Heart left ventricle (tissue), 16 donors: ENCODE measurements around the gene ITGA6. TPM values are rescaled to one million over a fixed set of nuclear protein-coding genes. Genes with fewer than 3 reads are reported as not detected.
A peak's percentile ranks its signal among the peaks of the same experiment; 100 is the strongest.

Source experiments
- ATAC-seq, 4 donors: fragments of 200-7000 bp; cut with Tn5 transposase; one replicate each; pipeline ENCODE4 v1.9.1; 2020 to 2022; ENCODE audit warnings: moderate library complexity in 4 of 4, mild to moderate bottlenecking in 3 of 4, moderate number of reproducible peaks in 1 of 4
- DNase-seq, 5 donors: peaks; one replicate each; pipeline ENCODE4 v3.0.0-alpha.2; 2020
- H3K27ac ChIP-seq, 12 donors: fragments of 200-600 bp; sonication (generic) in 4 of 12; one replicate each; pipeline versions ENCODE4 v1.5.0 to v1.8.0; 2016 to 2022; ENCODE audit warnings: mild to moderate bottlenecking in 2 of 12
- H3K27me3 ChIP-seq, 9 donors: fragments of 200-600 bp; sonication (generic) in 2 of 9; one replicate each; pipeline versions ENCODE4 v1.5.1 to v1.8.0; 2016 to 2022; ENCODE audit warnings: mild to moderate bottlenecking in 3 of 9
- H3K36me3 ChIP-seq, 9 donors: fragments of 200-600 bp; sonication (generic) in 2 of 9; one replicate each; pipeline versions ENCODE4 v1.5.0 to v1.8.0; 2018 to 2022; ENCODE audit warnings: mild to moderate bottlenecking in 2 of 9
- H3K4me1 ChIP-seq, 12 donors: fragments of 200-600 bp; sonication (generic) in 4 of 12; one replicate each; pipeline versions ENCODE4 v1.5.0 to v1.8.0; 2016 to 2022; ENCODE audit warnings: mild to moderate bottlenecking in 3 of 12
- H3K4me3 ChIP-seq, 12 donors: fragments of 200-600 bp; sonication (generic) in 4 of 12; one replicate each; pipeline versions ENCODE4 v1.5.0 to v1.8.0; 2017 to 2022; ENCODE audit warnings: mild to moderate bottlenecking in 9 of 12, moderate library complexity in 4 of 12
- H3K9me3 ChIP-seq, 12 donors: fragments of 200-600 bp; sonication (generic) in 4 of 12; one replicate each; pipeline versions ENCODE4 v1.5.0 to v1.8.0; 2016 to 2022; ENCODE audit warnings: mild to moderate bottlenecking in 1 of 12
- POLR2A ChIP-seq, 2 donors: fragments of 450-650 bp; IDR thresholded peaks; one replicate each; pipeline ENCODE4 v1.6.1; 2017; ENCODE audit warnings: antibody characterized with exemption in 2 of 2, mild to moderate bottlenecking in 2 of 2, moderate library complexity in 2 of 2
- WGBS, 4 donors: extraction: QIAGEN DNeasy Blood & Tissue Kit in 2 of 4; methylation state at CpG; one replicate each; pipeline versions ENCODE4 v1.1.5 to v1.1.7; 2013 to 2018; 5-methylcytosine and 5-hydroxymethylcytosine counted together
- intact Hi-C, 10 donors: fragments of 100-400 bp; cut with DNase I; formaldehyde crosslinking; loops; one replicate each; pipeline versions ENCODE4 v1.11.1 to v1.14.2; 2022
- polyA plus RNA-seq, 2 donors: library from polyadenylated mRNA; stranded (reverse); fragments of 200-250 nt; gene quantifications; one replicate each; pipeline ENCODE4 v1.2.3, GENCODE V29; 2013
- total RNA-seq, 9 donors: library from RNA; depleted of rRNA in 2 of 9; stranded (reverse); fragments of >200 nt in 2 of 9; fragmentation: NEBNext Ultra II Directional in 3 of 9; extraction: Animal tissue kit (Norgen Biotek cat#: 25700) in 3 of 9; gene quantifications; one replicate each; pipeline versions ENCODE4 v1.1.0 to v1.2.4, GENCODE V29; 2016 to 2023
- TF ChIP-seq, protein P1 (sequence below), 12 donors: fragments of 200-600 bp; sonication (generic) in 4 of 12; IDR thresholded peaks; one replicate each; pipeline versions ENCODE4 v1.5.0 to v1.8.0; 2018 to 2022; ENCODE audit warnings: antibody characterized with exemption in 12 of 12, mild to moderate bottlenecking in 5 of 12
- donor health status: ischemic (EF 13 %, LVEDD 7.1; RV severe dilation, severe dysfunction).
- donor health status: healthy with polysubstance abuse.
- donor health status: DM: no; HTN: yes; CAD: no.
- donor health status: DM: no; HTN: no; CAD: no.
- donor health status: ischemic (EF 25% LVEDD 6.9; RV normal size, moderate dysfunction).
- donor health status: ischemic (EF 25% LVEDD 5.7; RV mildly dilated, moderate dysfunction).
- donor health status: healthy.
- donor health status: DM: yes; HTN: yes; CAD: no.
- donor health status: ischemic (EF 35%, LVEDD 5.7; RV mildly dilated, moderate dysfunction).
- donor health status: nonischemic (EF 11% LVEDD 7.7; RV severe dilation, severe dysfunction).
- donor health status: DM: yes; HTN: yes; CAD: no.
- donor health status: PGD.
- donor health status: ischemic (EF 29% LVEDD 5.4; RV normal size, mild dysfunction).
- donor health status: nonischemic (EF 23%, LVEDD 6.1; RV moderate dilation, normal function).

ITGA6 gene
- total and polyA plus RNA-seq, 11 donors, result 11.8 to 84.8 (median 50.6) TPM

DNA sequence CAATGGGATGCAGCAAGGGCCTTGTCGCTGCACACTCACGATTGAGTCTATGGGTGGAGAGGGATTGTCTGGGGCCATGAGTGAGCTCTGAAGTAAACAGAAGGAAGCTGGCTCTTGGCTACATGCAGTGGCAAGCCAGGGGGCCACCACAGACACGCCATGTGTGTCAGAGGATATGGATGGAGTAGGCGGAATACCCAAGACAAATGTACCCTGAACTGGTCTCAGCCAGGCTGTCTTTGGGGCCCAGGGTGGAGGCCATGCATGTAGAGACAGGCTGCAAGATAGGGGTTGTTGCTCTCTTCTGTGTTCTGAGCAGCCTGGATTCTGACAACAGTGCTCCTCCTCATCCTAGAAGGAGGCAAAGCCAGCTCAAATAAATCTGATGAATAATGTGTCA, 24.0 kb upstream of the ITGA6 start:
- Histone ChIP-seq H3K4me1 (peaks cover 0 to 38% (median 15%) of the 10 kb centered on the region in 12 donors), H3K36me3 (no peaks in the 10 kb centered on the region), H3K4me3 (no peak overlapping the region), H3K9me3 (no peaks in the 10 kb centered on the region), H3K27me3 (no peaks in the 10 kb centered on the region), H3K27ac (peak overlapping the region; percentile 30 to 82 (median 63))
- ATAC-seq, result peak in 2 of 4 donors; percentile 17 to 41
- no peak for TF ChIP-seq POLR2A (IDR thresholded peaks at IDR 0.05)
- TF ChIP-seq, protein P1, sequence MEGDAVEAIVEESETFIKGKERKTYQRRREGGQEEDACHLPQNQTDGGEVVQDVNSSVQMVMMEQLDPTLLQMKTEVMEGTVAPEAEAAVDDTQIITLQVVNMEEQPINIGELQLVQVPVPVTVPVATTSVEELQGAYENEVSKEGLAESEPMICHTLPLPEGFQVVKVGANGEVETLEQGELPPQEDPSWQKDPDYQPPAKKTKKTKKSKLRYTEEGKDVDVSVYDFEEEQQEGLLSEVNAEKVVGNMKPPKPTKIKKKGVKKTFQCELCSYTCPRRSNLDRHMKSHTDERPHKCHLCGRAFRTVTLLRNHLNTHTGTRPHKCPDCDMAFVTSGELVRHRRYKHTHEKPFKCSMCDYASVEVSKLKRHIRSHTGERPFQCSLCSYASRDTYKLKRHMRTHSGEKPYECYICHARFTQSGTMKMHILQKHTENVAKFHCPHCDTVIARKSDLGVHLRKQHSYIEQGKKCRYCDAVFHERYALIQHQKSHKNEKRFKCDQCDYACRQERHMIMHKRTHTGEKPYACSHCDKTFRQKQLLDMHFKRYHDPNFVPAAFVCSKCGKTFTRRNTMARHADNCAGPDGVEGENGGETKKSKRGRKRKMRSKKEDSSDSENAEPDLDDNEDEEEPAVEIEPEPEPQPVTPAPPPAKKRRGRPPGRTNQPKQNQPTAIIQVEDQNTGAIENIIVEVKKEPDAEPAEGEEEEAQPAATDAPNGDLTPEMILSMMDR (IDR thresholded peaks at IDR 0.05), result no peak
- 83 to 89% (median 85%) methylated on average over 4 of the region's 4 CpGs for WGBS, 4 donors
- intact Hi-C loops, result loop anchor here in 2 of 10 donors (5.0 kb wide), 3 partner anchors 46 to 66 kb away; no protein-coding TSS in a partner anchor
- DNase-seq, result no peak

GRCh38 chr2:172403881-172404468, 23.4 kb upstream of the ITGA6 start:
- ATAC-seq (peak; percentile 38 to 80 (median 47)), DNase-seq (no peak)
- 69 to 76% (median 73%) methylated on average over 5 of the region's 5 CpGs for WGBS, 4 donors
- no peak overlapping the region for H3K4me3 ChIP-seq
- no peaks in the 10 kb centered on the region for H3K36me3 ChIP-seq
- peak overlapping the region; percentile 30 to 82 (median 66) for H3K27ac ChIP-seq
- H3K4me1 ChIP-seq, result peaks cover 0 to 39% (median 15%) of the 10 kb centered on the region in 12 donors
- intact Hi-C loops, result loop anchor here in 2 of 10 donors (5.0 kb wide), 3 partner anchors 47 to 67 kb away; no protein-coding TSS in a partner anchor
- H3K27me3 ChIP-seq, result no peaks in the 10 kb centered on the region
- TF ChIP-seq POLR2A (IDR thresholded peaks at IDR 0.05), result no peak
- TF ChIP-seq, protein P1 (IDR thresholded peaks at IDR 0.05), result no peak
- H3K9me3 ChIP-seq, result no peaks in the 10 kb centered on the region

DNA sequence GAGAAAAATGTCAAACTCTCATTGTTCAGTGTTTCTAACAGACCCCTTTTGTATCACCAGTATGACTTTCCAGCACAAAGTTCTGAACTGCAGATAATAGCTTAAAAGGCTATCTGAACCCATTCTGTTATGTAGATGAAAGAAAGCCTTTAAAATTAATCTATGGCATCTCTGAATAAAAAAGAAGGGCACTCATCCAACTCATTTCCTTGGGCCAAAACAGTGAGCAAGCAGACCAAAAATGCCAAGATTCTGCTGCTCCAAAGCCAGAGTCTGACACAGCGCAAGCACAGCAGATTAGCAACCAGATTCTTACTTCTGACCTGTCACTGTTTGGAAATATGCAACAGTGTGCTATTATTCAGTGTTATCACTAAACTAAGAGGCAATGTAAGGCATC, 22.6 kb upstream of the ITGA6 start:
- WGBS, 4 donors, result 50 to 78% (median 59%) methylated on average over 1 of the region's 1 CpG
- H3K9me3 ChIP-seq, result no peaks in the 10 kb centered on the region
- peak overlapping the region in 9 of 12 donors; percentile 5 to 73 (median 22) for H3K27ac ChIP-seq
- H3K36me3 ChIP-seq, result no peaks in the 10 kb centered on the region
- TF ChIP-seq, protein P1 (IDR thresholded peaks at IDR 0.05), result no peak
- TF ChIP-seq POLR2A (IDR thresholded peaks at IDR 0.05), result no peak
- peaks cover 0 to 45% (median 17%) of the 10 kb centered on the region in 12 donors for H3K4me1 ChIP-seq
- no peaks in the 10 kb centered on the region for H3K27me3 ChIP-seq
- H3K4me3 ChIP-seq, result no peak overlapping the region
- DNase-seq (no peak), ATAC-seq (peak in 2 of 4 donors; percentile 16 to 41)
- intact Hi-C loops, result loop anchor here in 2 of 10 donors (5.0 kb wide), 3 partner anchors 48 to 68 kb away; no protein-coding TSS in a partner anchor

DNA sequence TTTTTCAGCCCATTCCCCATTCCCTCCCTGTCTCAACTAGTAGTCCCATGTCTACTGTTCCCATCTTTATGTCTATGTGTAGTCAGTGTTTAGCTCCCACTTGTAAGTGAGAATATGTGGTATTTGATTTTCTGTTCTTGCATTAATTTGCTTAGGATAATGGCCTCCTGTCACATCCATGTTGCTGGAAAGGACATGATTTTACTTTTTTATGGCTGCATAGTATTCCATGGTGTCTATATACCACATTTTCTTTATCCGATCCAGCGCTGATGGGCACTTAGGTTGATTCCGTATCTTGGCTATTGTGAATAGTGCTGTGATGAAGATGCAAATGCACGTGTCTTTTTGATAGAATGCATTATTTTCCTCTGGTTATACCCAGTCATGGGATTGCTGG, 21.7 kb upstream of the ITGA6 start:
- intact Hi-C loops, result no loop called here
- H3K36me3 ChIP-seq, result no peaks in the 10 kb centered on the region
- DNase-seq, result no peak
- no peaks in the 10 kb centered on the region for H3K27me3 ChIP-seq
- ATAC-seq, result no peak
- no peak overlapping the region for H3K4me3 ChIP-seq
- no peak overlapping the region for H3K27ac ChIP-seq
- peaks cover 0 to 47% (median 17%) of the 10 kb centered on the region in 12 donors for H3K4me1 ChIP-seq
- no peaks in the 10 kb centered on the region for H3K9me3 ChIP-seq
- TF ChIP-seq, protein P1 (IDR thresholded peaks at IDR 0.05), result no peak
- TF ChIP-seq POLR2A (IDR thresholded peaks at IDR 0.05), result no peak
- 73 to 98% (median 96%) methylated on average over 4 of the region's 4 CpGs for WGBS, 4 donors
